ENCODE data around the gene SETD2.
"Not testable (repeated sequence)": the region's sequence is repeated elsewhere in the genome, so short reads cannot be mapped to it uniquely, and the experiment has no call there.

SETD2 gene

GRCh38 chr3:47031041-47031440 is 132.9 kb downstream of the SETD2 start:
- not testable (repeated sequence) for FAIRE-seq

GRCh38 chr3:47028667-47029066 is 135.2 kb downstream of the SETD2 start:
- no peak for FAIRE-seq

GRCh38 chr3:47028146-47028545 is 135.8 kb downstream of the SETD2 start:
- FAIRE-seq = no peak

- FAIRE-seq = not testable (repeated sequence)
Observed at GRCh38 chr3:47026432-47026831, 137.5 kb downstream of the SETD2 start.

GRCh38 chr3:47024932-47025331 is 139.0 kb downstream of the SETD2 start:
- FAIRE-seq = no peak

GRCh38 chr3:47022641-47023071 is 141.3 kb downstream of the SETD2 start:
- FAIRE-seq = no peak

GRCh38 chr3:47020311-47020710 is 143.6 kb downstream of the SETD2 start:
- FAIRE-seq = no peak

- no peak for FAIRE-seq
Observed at GRCh38 chr3:47019201-47019600, 144.7 kb downstream of the SETD2 start.

- no peak for FAIRE-seq
Observed at GRCh38 chr3:47018269-47018611, 145.7 kb downstream of the SETD2 start.

- FAIRE-seq = no peak
Observed at GRCh38 chr3:47017504-47018268, 146.2 kb downstream of the SETD2 start.

- no peak for FAIRE-seq
Observed at GRCh38 chr3:47016934-47017435, 146.9 kb downstream of the SETD2 start.

- no peak for FAIRE-seq
Observed at GRCh38 chr3:47016086-47016933, 147.6 kb downstream of the SETD2 start.

GRCh38 chr3:47015151-47015550 is 148.8 kb downstream of the SETD2 start:
- no peak for FAIRE-seq

GRCh38 chr3:47014036-47014435 is 149.9 kb downstream of the SETD2 start:
- no peak for FAIRE-seq

- no peak for FAIRE-seq
Observed at GRCh38 chr3:47013231-47013630, 150.7 kb downstream of the SETD2 start.

GRCh38 chr3:47012342-47013230 is 151.3 kb downstream of the SETD2 start:
- no peak for FAIRE-seq

GRCh38 chr3:47011371-47011770 is 152.5 kb downstream of the SETD2 start:
- no peak for FAIRE-seq

- no peak for FAIRE-seq
Observed at GRCh38 chr3:47010910-47011309, 153.0 kb downstream of the SETD2 start.

- no peak for FAIRE-seq
Observed at GRCh38 chr3:47010111-47010712, 153.7 kb downstream of the SETD2 start.

GRCh38 chr3:47009225-47010110 is 154.4 kb downstream of the SETD2 start:
- no peak for FAIRE-seq

GRCh38 chr3:47008851-47009224 is 155.1 kb downstream of the SETD2 start:
- FAIRE-seq = no peak
